Mesendoderm (in vitro differentiated cells): ENCODE measurements around the gene DOK3.
A peak's percentile ranks its signal among the peaks of the same experiment; 100 is the strongest.

Experiments used
- DNase-seq: peaks from one replicate; pipeline ENCODE4 v3.0.0; 2013
- H2AK5ac ChIP-seq: 2 replicates; pipeline ENCODE4 v1.6.1; 2013; ENCODE audit warnings: low read length, inconsistent platforms
- H2BK120ac ChIP-seq: 2 replicates; pipeline ENCODE4 v1.6.1; 2013; ENCODE audit warnings: low read depth, mild to moderate bottlenecking, low read length, moderate library complexity, mixed read lengths
- H2BK15ac ChIP-seq: replicated peaks from 2 replicates; pipeline ENCODE4 v1.6.1; 2013; ENCODE audit warnings: low read depth, mild to moderate bottlenecking, moderate library complexity
- H2BK5ac ChIP-seq: 2 replicates; pipeline ENCODE4 v1.6.1; 2013; ENCODE audit warnings: low read length, inconsistent platforms
- H3K18ac ChIP-seq: 2 replicates; pipeline ENCODE4 v1.6.1; 2013; ENCODE audit warnings: mild to moderate bottlenecking, low read length, mixed read lengths
- H3K23ac ChIP-seq: one replicate; pipeline ENCODE4 v1.6.1; 2013; ENCODE audit warnings: low read length
- H3K27ac ChIP-seq: 2 replicates; pipeline ENCODE4 v1.5.1; 2013; ENCODE audit warnings: low read depth, mild to moderate bottlenecking, inconsistent platforms, low read length, moderate library complexity
- H3K27me3 ChIP-seq: 2 replicates; pipeline ENCODE4 v1.6.1; 2013; ENCODE audit warnings: low read length, control low read depth, mild to moderate bottlenecking, inconsistent platforms; ENCODE audit not compliant: insufficient read depth, poor library complexity
- H3K36me3 ChIP-seq: 2 replicates; pipeline ENCODE4 v1.6.1; 2013; ENCODE audit warnings: low read length, inconsistent platforms; ENCODE audit not compliant: control insufficient read depth, insufficient read depth
- H3K4ac ChIP-seq: one replicate; pipeline ENCODE4 v1.6.1; 2013; ENCODE audit warnings: low read depth, mild to moderate bottlenecking, low read length, moderate library complexity
- H3K4me1 ChIP-seq: 2 replicates; pipeline ENCODE4 v1.6.1; 2013; ENCODE audit warnings: low read depth, low read length, inconsistent platforms; ENCODE audit not compliant: control insufficient read depth
- H3K4me2 ChIP-seq: 2 replicates; pipeline ENCODE4 v1.6.1; 2013; ENCODE audit warnings: low read length
- H3K4me3 ChIP-seq: 2 replicates; pipeline ENCODE4 v1.5.1; 2013; ENCODE audit warnings: mild to moderate bottlenecking, low read length
- H3K56ac ChIP-seq: one replicate; pipeline ENCODE4 v1.6.1; 2013; ENCODE audit warnings: low read length
- H3K79me1 ChIP-seq: 2 replicates; pipeline ENCODE4 v1.6.1; 2013; ENCODE audit warnings: low read length, inconsistent platforms
- H3K79me2 ChIP-seq: 2 replicates; pipeline ENCODE4 v1.6.1; 2013; ENCODE audit warnings: mild to moderate bottlenecking, low read length; ENCODE audit not compliant: control insufficient read depth, insufficient read depth
- H3K9ac ChIP-seq: 2 replicates; pipeline ENCODE4 v1.6.1; 2013; ENCODE audit warnings: low read length, inconsistent platforms
- H4K5ac ChIP-seq: one replicate; pipeline ENCODE4 v1.6.1; 2013; ENCODE audit warnings: low read length
- H4K8ac ChIP-seq: one replicate; pipeline ENCODE4 v1.6.1; 2013; ENCODE audit warnings: low read depth, mild to moderate bottlenecking, control low read depth, low read length, moderate library complexity
- WGBS: extraction: QIAGEN DNeasy Blood & Tissue Kit; methylation state at CpG from one replicate; pipeline ENCODE4 v1.1.7; 2013; ENCODE audit warnings: low lambda C conversion rate, missing lambda C conversion rate; ENCODE audit not compliant: insufficient coverage; ENCODE audit errors: extremely low coverage; 5-methylcytosine and 5-hydroxymethylcytosine counted together

The DOK3 gene

GRCh38 chr5:177554474-177555111, 45.0 kb upstream of the DOK3 start, which contains the start of gene FAM193B:
TSS of gene FAM193B (minus strand) at chr5:177554563. CDS start at chr5:177554458, 105 bp downstream.
- Histone ChIP-seq H3K79me2 (peaks cover 33% of the 10 kb centered on the region), H3K4me2 (peak within 1 kb of the TSS; percentile 95), H3K36me3 (no peaks in the 10 kb centered on the region), H2BK15ac (no peak within 1 kb of the TSS), H3K56ac (peak within 1 kb of the TSS; percentile 92), H3K4me1 (peaks cover 6% of the 10 kb centered on the region), H3K18ac (peak within 1 kb of the TSS; percentile 83), H3K4me3 (peak within 1 kb of the TSS; percentile 87), H4K8ac (no peak within 1 kb of the TSS), H2BK120ac (peak within 1 kb of the TSS; percentile 52), H3K27ac (peak within 1 kb of the TSS; percentile 61), H3K9ac (peak within 1 kb of the TSS; percentile 77), H3K27me3 (no peaks in the 10 kb centered on the region), H3K23ac (peak within 1 kb of the TSS; percentile 89), H3K79me1 (peaks cover 23% of the 10 kb centered on the region), H3K4ac (peak within 1 kb of the TSS; percentile 76), H2BK5ac (no peak within 1 kb of the TSS), H4K5ac (no peak within 1 kb of the TSS), H2AK5ac (no peak within 1 kb of the TSS)
- peak; percentile 97 for DNase-seq
- WGBS, result no CpG with 5 or more reads among the region's 49 CpGs

DNA sequence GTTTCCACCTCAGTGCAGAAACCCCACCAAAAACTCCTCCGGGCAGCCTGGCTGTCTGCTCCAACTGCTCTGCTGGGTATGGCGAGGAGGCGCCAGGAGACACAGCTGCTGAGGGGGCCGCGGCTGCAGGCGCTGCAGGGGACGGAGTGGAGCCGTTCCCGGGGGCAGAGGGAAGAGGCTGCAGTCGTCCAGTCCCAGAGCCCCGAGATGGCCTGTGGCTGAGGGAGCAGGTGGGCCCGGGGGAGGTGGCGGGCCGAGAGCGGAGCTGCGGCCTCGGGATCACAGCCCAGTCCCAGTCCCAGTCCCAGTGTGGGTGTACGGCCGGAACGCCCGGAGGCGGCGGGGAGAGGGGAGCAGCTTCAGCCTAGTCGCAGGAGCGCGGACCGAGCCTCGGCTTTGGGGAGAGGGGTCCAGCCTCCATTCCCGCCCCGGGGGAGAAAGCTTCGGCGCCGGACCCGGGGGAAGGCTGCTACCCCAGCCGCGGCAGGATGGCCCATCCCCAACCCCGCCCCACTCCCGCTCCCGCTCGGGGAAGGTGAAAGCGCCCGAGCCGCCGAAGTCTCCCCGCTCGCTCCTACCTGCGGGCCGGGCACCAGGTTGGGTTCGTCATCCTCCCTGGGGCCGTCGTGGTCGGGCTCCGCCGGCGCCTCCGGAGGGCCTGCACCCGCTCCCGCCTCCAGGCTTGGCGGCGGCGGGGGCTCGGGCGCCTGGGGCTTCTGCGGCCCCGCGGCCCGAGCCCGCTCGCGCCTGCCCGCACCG, 44.2 kb upstream of the DOK3 start:
- H3K4ac ChIP-seq, result peak overlapping the region; percentile 76
- H2AK5ac ChIP-seq, result no peak overlapping the region
- H3K4me1 ChIP-seq, result peaks cover 6% of the 10 kb centered on the region
- H4K8ac ChIP-seq, result no peak overlapping the region
- H3K79me1 ChIP-seq, result peaks cover 26% of the 10 kb centered on the region
- H3K18ac ChIP-seq, result peak overlapping the region; percentile 83
- H3K79me2 ChIP-seq, result peaks cover 34% of the 10 kb centered on the region
- H3K23ac ChIP-seq, result peak overlapping the region; percentile 89
- no CpG with 5 or more reads among the region's 72 CpGs for WGBS
- H3K27me3 ChIP-seq, result no peaks in the 10 kb centered on the region
- H3K4me2 ChIP-seq, result peak overlapping the region; percentile 95
- peak; percentile 35 for DNase-seq
- H3K36me3 ChIP-seq, result no peaks in the 10 kb centered on the region
- no peak overlapping the region for H2BK15ac ChIP-seq
- no peak overlapping the region for H4K5ac ChIP-seq
- peak overlapping the region; percentile 77 for H3K9ac ChIP-seq
- peak overlapping the region; percentile 87 for H3K4me3 ChIP-seq
- H2BK120ac ChIP-seq, result peak overlapping the region; percentile 52
- H3K56ac ChIP-seq, result peak overlapping the region; percentile 92
- no peak overlapping the region for H2BK5ac ChIP-seq
- peak overlapping the region; percentile 61 for H3K27ac ChIP-seq

GRCh38 chr5:177552839-177553455, 43.3 kb upstream of the DOK3 start:
- Histone ChIP-seq H3K18ac (no peak overlapping the region), H3K4ac (no peak overlapping the region), H2BK5ac (no peak overlapping the region), H3K56ac (peak overlapping the region; percentile 92), H3K4me1 (peaks cover 6% of the 10 kb centered on the region), H3K27me3 (no peaks in the 10 kb centered on the region), H3K4me2 (peak overlapping the region; percentile 95), H3K79me2 (peaks cover 36% of the 10 kb centered on the region), H4K5ac (no peak overlapping the region), H2BK120ac (no peak overlapping the region), H3K4me3 (peak overlapping the region; percentile 87), H4K8ac (no peak overlapping the region), H3K27ac (no peak overlapping the region), H2BK15ac (no peak overlapping the region), H2AK5ac (no peak overlapping the region), H3K23ac (no peak overlapping the region), H3K36me3 (no peaks in the 10 kb centered on the region), H3K79me1 (peaks cover 29% of the 10 kb centered on the region), H3K9ac (peak overlapping the region; percentile 77)
- WGBS, result no CpG with 5 or more reads among the region's 16 CpGs
- no peak for DNase-seq

GRCh38 chr5:177550122-177550521, 40.5 kb upstream of the DOK3 start:
- H3K27ac ChIP-seq, result no peak overlapping the region
- no peak overlapping the region for H3K4me3 ChIP-seq
- no peak overlapping the region for H2BK15ac ChIP-seq
- H3K4ac ChIP-seq, result no peak overlapping the region
- H2AK5ac ChIP-seq, result no peak overlapping the region
- H3K4me1 ChIP-seq, result peaks cover 9% of the 10 kb centered on the region
- WGBS, result no CpG with 5 or more reads among the region's 1 CpG
- H4K8ac ChIP-seq, result no peak overlapping the region
- no peak overlapping the region for H2BK5ac ChIP-seq
- peaks cover 46% of the 10 kb centered on the region for H3K79me2 ChIP-seq
- no peak for DNase-seq
- H3K79me1 ChIP-seq, result peaks cover 43% of the 10 kb centered on the region
- no peaks in the 10 kb centered on the region for H3K27me3 ChIP-seq
- H3K4me2 ChIP-seq, result no peak overlapping the region
- no peak overlapping the region for H2BK120ac ChIP-seq
- no peak overlapping the region for H4K5ac ChIP-seq
- H3K23ac ChIP-seq, result no peak overlapping the region
- H3K9ac ChIP-seq, result no peak overlapping the region
- no peak overlapping the region for H3K18ac ChIP-seq
- H3K56ac ChIP-seq, result no peak overlapping the region
- H3K36me3 ChIP-seq, result no peaks in the 10 kb centered on the region

- Histone ChIP-seq H2BK5ac (no peak overlapping the region), H3K36me3 (no peaks in the 10 kb centered on the region), H3K56ac (no peak overlapping the region), H3K4me2 (no peak overlapping the region), H3K18ac (no peak overlapping the region), H3K4ac (no peak overlapping the region), H4K8ac (no peak overlapping the region), H3K79me1 (peaks cover 45% of the 10 kb centered on the region), H3K79me2 (peaks cover 42% of the 10 kb centered on the region), H3K4me1 (peaks cover 9% of the 10 kb centered on the region), H2AK5ac (no peak overlapping the region), H3K4me3 (no peak overlapping the region), H3K23ac (no peak overlapping the region), H3K9ac (no peak overlapping the region), H2BK15ac (no peak overlapping the region), H2BK120ac (no peak overlapping the region), H3K27ac (no peak overlapping the region), H3K27me3 (no peaks in the 10 kb centered on the region), H4K5ac (no peak overlapping the region)
- DNase-seq, result no peak
- WGBS, result no CpG with 5 or more reads among the region's 1 CpG
These were observed 38.9 kb upstream of the DOK3 start for GRCh38 chr5:177548495-177548894.
